Measurements from ENCODE around the gene MTCL1.

- TF ChIP-seq YY1 (IDR thresholded peaks at IDR 0.05; ENCODE audit: insufficient read depth, insufficient read length) (no peak), ZNF274 (IDR thresholded peaks at IDR 0.05; ENCODE audit: low read depth, low read length) (no peak)
These were observed 122.9 kb downstream of the MTCL1 start for GRCh38 chr18:8828300-8828699.

All from NT2/D1 (cell line).